Uterus (tissue), 4 donors: Measurements from ENCODE around the gene BZW2. TPM values are rescaled to one million over a fixed set of nuclear protein-coding genes. Genes with fewer than 3 reads are reported as not detected.

Experiments
- DNase-seq, 2 donors: peaks; one replicate each; pipeline ENCODE4 v3.0.0-alpha.2; 2019 to 2020
- H3K27ac ChIP-seq, 2 donors: fragments of 200-600 bp; sonication (generic); 1 replicate in 1 of 2; 2 replicates in 1 of 2; pipeline ENCODE4 v1.5.1; 2016 to 2018
- H3K27me3 ChIP-seq, 2 donors: fragments of 200-600 bp; sonication (generic); one replicate each; pipeline ENCODE4 v1.5.1; 2018 to 2019; ENCODE audit warnings: control low read depth in 1 of 2
- H3K36me3 ChIP-seq, 2 donors: fragments of 200-600 bp; sonication (generic); one replicate each; pipeline ENCODE4 v1.5.1; 2019; ENCODE audit warnings: control low read depth in 1 of 2
- H3K4me1 ChIP-seq, 2 donors: fragments of 200-600 bp; sonication (generic); one replicate each; pipeline ENCODE4 v1.5.1; 2018 to 2019; ENCODE audit warnings: control low read depth in 1 of 2
- H3K4me3 ChIP-seq, 2 donors: fragments of 200-600 bp; sonication (generic); 1 replicate in 1 of 2; 2 replicates in 1 of 2; pipeline ENCODE4 v1.5.1; 2018 to 2019; ENCODE audit warnings: mild to moderate bottlenecking in 1 of 2
- H3K9me3 ChIP-seq, 2 donors: fragments of 200-600 bp; sonication (generic); one replicate each; pipeline ENCODE4 v1.5.1; 2019; ENCODE audit warnings: control low read depth in 1 of 2
- CTCF ChIP-seq, 4 experiments: fragments of 200-600 bp in 2 of 4; fragments of 450-650 bp in 2 of 4; sonication (generic) in 2 of 4; IDR thresholded peaks; one replicate each; pipeline ENCODE4 v1.5.1; 2016 to 2019; ENCODE audit warnings: antibody characterized with exemption in 4 of 4, mild to moderate bottlenecking in 2 of 4, moderate library complexity in 1 of 4
- POLR2A ChIP-seq, 2 donors: fragments of 450-650 bp; IDR thresholded peaks; one replicate each; pipeline ENCODE4 v1.6.1; 2016; ENCODE audit warnings: antibody characterized with exemption in 2 of 2, mild to moderate bottlenecking in 1 of 2, moderate library complexity in 1 of 2
- intact Hi-C: fragments of 100-400 bp; cut with DNase I; formaldehyde crosslinking; loops from one replicate; pipeline ENCODE4 v1.15.1; 2023; ENCODE audit warnings: low total_unique reads
- total RNA-seq, 4 donors: library from RNA; depleted of rRNA in 3 of 4; stranded (reverse); fragments of >200 nt in 3 of 4; gene quantifications; one replicate each; pipeline versions ENCODE4 v1.1.0 to v1.2.4, GENCODE V29; 2014 to 2023
- donor health status: DM: yes; HTN: yes; CAD: no.

BZW2 gene
- total RNA-seq, 4 donors from 2014 or later: 16.5 to 50.0 (median 32.4) TPM

GRCh38 chr7:16708980-16709379 lies 63.0 kb downstream of the BZW2 start:
- Histone ChIP-seq H3K27me3 (no peaks in the 10 kb centered on the region), H3K27ac (no peak overlapping the region), H3K4me1 (no peaks in the 10 kb centered on the region), H3K4me3 (no peak overlapping the region), H3K9me3 (no peaks in the 10 kb centered on the region), H3K36me3 (no peaks in the 10 kb centered on the region)
- no peak for DNase-seq
- no peak for TF ChIP-seq CTCF (IDR thresholded peaks at IDR 0.05)
- no peak for TF ChIP-seq POLR2A (IDR thresholded peaks at IDR 0.05)
- intact Hi-C loops: no loop called here

GRCh38 chr7:16710651-16711050 lies 64.7 kb downstream of the BZW2 start:
- no peak for DNase-seq
- intact Hi-C loops: no loop called here
- Histone ChIP-seq H3K27ac (no peak overlapping the region), H3K4me1 (no peaks in the 10 kb centered on the region), H3K4me3 (no peak overlapping the region), H3K27me3 (no peaks in the 10 kb centered on the region), H3K9me3 (no peaks in the 10 kb centered on the region), H3K36me3 (no peaks in the 10 kb centered on the region)
- TF ChIP-seq CTCF (IDR thresholded peaks at IDR 0.05): no peak
- TF ChIP-seq POLR2A (IDR thresholded peaks at IDR 0.05): no peak

- Histone ChIP-seq H3K27me3 (no peaks in the 10 kb centered on the region), H3K27ac (no peak overlapping the region), H3K9me3 (no peaks in the 10 kb centered on the region), H3K4me1 (no peaks in the 10 kb centered on the region), H3K4me3 (no peak overlapping the region), H3K36me3 (no peaks in the 10 kb centered on the region)
- no peak for DNase-seq
- TF ChIP-seq POLR2A (IDR thresholded peaks at IDR 0.05): no peak
- TF ChIP-seq CTCF (IDR thresholded peaks at IDR 0.05): no peak
- intact Hi-C loops: no loop called here
Measured at GRCh38 chr7:16711730-16712129, 65.7 kb downstream of the BZW2 start.

GRCh38 chr7:16712916-16713315 lies 66.9 kb downstream of the BZW2 start:
- no peak for DNase-seq
- no peaks in the 10 kb centered on the region for H3K9me3 ChIP-seq
- TF ChIP-seq CTCF (IDR thresholded peaks at IDR 0.05) (no peak), POLR2A (IDR thresholded peaks at IDR 0.05) (no peak)
- H3K4me3 ChIP-seq: no peak overlapping the region
- intact Hi-C loops: no loop called here
- H3K27ac ChIP-seq: no peak overlapping the region
- H3K27me3 ChIP-seq: no peaks in the 10 kb centered on the region
- no peaks in the 10 kb centered on the region for H3K36me3 ChIP-seq
- H3K4me1 ChIP-seq: no peaks in the 10 kb centered on the region

- Histone ChIP-seq H3K27ac (no peak overlapping the region), H3K36me3 (no peaks in the 10 kb centered on the region), H3K4me3 (no peak overlapping the region), H3K9me3 (no peaks in the 10 kb centered on the region), H3K4me1 (no peaks in the 10 kb centered on the region), H3K27me3 (no peaks in the 10 kb centered on the region)
- intact Hi-C loops: no loop called here
- TF ChIP-seq CTCF (IDR thresholded peaks at IDR 0.05): no peak
- TF ChIP-seq POLR2A (IDR thresholded peaks at IDR 0.05): no peak
- DNase-seq: no peak
Measured at GRCh38 chr7:16715928-16716327, 69.9 kb downstream of the BZW2 start.
